Activated naive CD4-positive, alpha-beta T cell treated with Interleukin-2 at 50 U/mL for 16 hours (primary cell): Measurements from ENCODE around the gene TLE5.
"Not testable (repeated sequence)": the region's sequence is repeated elsewhere in the genome, so short reads cannot be mapped to it uniquely, and the experiment has no call there.

Experiments
- DNase-seq: peaks from one replicate; pipeline ENCODE4 v3.0.0-alpha.2; 2020

The TLE5 gene

DNA sequence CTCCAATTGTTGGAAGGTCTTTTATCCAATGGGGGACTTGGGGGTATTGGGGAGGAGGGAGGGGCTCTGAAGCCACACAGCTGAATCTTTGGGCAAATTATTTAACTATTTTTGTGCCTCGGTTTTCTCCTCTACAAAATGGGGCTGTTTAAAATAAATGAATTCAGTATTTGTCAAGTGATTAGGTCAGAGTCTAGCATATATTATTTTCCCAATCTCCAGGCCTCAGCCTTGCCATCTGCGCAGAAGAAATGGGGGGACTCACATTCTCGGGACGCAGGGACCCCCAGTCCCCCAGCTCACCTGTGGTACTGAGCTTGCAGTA is 1.5 kb downstream of the TLE5 start:
- no peak for DNase-seq

DNA sequence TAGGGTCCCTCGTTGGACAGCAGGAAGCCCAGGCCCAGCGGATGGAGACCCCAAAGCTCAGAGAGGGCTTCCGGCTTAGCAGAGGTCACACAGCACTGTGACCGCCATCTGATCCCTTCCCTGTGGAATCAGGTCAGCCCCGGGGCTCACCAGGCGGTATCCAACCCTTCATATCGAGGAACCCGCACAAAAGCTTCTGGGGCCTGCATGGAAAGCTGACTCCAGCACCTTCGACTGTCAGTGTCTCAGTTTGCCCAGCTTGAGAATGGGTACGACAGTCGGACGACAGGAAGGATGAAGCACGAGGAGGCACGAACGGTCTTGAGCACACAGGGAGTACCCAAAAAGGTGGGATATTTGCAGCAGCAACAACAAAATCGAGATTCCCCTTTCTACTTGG is 2.6 kb downstream of the TLE5 start:
- no peak for DNase-seq

DNA sequence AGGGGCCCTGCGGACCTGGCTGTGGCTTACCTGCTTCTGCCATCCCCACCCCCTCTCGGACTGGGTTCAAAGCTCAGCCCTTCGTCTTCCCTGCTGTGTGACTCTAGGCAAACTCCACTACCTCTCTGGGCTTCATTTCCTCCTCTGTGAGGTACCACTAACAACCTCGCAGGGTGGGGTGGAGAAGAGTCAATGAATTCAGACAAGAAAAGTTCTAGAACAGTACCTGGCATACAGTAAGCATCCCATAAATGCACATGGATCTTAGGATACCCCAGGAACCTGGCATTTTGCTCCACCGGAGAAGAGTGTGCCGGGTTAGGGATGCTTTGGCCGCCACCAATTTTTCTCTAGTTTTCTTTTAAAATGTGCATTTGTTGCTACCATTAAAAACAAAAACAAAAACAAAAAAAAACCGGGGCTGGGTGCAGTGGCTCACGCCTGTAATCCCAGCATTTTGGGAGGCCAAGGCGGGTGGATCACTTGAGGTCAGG is 3.4 kb downstream of the TLE5 start:
- DNase-seq, result no peak

DNA sequence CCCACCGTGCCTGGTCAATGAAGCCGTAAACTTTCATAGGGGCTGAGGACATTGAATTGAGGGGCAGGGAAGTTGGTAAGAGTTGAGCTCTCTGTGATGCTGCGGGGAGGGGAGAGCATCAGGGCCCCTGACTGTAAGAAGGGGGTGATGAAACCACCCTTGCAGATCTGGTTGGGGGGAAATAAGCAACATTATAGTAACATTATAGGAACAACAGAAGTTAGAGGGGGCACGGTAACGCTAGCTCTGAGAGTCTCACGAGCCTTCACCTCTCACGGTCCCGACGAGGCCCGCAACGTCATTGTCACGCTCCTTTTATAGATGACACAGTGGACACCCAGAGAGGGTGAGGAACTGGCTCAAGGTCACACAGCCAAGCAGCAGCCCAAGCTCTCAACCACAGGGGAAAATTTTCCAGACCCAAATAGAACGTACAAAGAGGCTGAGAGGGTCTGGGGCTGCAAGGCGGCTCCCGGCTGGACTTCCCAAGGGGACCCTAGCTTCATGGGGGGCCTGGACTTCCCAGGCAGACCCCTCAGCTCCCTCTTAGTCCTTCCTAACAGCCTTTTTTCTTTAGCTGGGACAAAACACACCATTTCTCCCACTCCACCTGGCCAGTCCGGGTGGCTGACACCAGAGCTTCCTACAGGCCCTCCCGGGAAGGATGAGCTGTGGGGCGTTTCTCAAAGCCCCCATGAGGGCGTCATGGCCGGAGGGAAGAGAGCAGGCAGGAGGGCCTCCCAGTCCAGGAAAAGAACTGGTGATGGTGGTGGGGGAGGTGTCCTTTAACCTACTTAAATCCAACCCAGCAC is 4.1 kb downstream of the TLE5 start:
- no peak for DNase-seq

DNA sequence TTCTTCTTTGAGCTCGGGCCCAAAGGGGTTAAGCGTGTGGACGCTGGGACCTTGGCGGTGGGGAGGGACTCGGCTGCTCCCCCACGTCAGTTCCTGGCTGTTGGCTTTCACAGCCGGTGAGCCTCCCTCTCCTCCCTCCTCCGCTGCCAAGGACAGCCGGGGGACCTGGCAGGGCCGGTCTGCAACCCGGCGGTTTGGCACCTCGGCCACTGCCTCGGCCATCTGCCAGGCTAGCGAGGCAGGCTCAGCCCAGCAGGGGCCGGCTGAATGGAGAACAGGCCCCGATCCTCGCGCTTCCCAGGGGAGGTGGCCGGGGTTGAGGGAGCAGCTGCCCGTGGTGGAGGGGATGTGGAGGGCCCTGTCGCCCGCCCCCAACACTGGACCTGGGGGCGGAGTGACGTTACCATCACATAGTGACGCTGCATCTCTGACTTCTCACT is 5.0 kb downstream of the TLE5 start:
- DNase-seq, result no peak

DNA sequence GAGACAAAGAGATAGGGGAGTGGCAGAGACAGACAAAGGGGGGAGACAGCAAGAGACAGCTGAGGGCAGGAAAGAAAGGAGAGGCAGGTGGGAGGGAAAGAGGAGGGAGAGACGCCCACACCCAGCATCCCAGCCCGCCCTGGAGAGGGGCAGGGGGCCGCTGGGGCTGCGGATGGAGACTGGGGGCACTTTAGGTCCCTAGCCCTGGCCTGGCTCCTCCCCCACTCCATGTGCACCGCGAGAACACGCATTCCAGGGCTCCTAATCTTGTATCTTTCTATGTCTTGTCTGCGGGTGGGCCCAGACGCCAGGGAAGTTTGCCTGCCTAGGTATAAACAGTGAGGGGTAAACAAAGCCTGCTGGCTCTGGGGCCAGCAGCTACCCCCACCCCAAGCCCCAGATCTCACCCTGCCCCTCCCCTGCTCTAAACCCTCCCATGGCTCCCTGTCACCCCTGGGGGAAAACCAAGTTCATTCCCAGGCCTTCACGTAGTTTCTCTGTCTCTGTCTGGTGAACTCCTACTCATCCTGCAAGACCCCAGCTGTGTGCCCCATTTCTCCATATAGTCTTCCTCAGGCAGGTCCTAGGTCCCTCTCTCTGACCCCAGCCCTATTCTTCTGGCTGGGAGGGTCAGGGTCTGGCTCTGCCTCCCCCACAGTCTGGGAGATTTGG is 5.7 kb downstream of the TLE5 start:
- DNase-seq, result no peak

DNA sequence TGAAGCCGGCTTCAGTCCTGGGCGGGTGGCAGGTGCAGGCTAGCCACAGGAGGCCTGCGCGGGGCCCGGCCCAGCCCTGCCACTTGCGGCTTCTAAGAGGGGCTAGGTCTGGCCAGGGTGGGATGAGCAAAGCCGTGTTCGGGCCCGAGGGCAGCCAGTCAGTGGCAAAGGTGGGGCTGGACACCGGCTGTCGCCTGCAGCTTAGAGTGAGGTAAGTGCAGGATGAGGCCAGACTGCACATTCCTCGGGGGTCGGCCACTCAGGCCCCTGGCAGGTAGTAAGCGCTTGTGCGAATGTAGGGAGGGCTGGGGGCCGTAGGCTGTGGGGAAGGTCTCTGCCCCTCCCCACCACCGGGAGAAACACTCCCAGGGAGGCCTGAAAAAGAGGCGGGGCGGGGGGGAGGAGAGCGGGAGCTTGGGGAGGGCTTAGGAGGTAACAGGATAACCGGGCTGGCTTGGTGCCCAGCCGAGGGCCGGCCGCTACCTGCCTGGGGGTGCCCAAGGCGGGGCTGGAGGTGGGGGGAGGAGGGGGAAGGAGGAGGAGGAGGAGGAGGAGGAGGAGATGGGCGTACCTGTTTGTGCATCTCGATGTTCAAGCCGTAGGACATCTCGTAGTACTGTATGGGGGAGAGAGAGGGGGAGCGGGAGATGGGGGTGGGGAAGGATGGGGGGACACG is 6.4 kb downstream of the TLE5 start:
- no peak for DNase-seq

DNA sequence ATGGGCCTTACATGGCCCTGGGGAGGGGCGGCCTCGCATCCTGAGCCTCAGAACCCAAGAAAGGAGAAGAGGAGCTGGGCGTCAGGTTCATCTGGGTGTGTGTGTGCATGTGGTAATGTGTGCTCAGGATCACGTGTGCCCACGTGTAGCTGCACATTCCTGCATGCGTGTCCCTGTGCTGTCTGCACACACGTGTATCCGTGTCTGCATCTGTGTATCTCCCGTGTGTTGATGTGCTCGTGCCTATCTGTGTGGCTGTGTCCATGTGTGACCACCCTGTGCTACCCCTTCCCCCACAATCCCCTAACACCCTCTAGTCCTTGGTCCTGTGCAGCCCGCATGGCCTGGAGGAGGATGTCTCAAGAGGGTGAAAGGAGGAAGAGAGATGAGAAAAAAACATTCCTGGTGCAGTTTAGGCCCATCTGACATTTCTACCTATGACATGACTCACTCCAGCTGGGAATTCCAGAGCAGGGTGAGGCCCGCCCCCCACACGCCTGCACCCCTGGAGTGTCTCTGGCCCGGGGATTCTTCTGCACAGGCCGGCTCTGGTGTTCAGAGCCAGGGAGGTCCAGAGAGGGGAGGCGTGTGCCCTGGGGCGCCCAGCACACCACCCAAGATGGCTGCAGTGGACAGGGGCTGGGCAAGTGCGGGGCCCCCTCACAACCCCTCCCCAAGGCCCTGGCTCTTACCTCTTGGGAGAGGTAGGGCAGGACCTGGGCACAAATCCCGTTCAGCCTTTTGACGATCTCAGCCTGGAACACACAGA is 7.1 kb downstream of the TLE5 start:
- DNase-seq, result no peak

DNA sequence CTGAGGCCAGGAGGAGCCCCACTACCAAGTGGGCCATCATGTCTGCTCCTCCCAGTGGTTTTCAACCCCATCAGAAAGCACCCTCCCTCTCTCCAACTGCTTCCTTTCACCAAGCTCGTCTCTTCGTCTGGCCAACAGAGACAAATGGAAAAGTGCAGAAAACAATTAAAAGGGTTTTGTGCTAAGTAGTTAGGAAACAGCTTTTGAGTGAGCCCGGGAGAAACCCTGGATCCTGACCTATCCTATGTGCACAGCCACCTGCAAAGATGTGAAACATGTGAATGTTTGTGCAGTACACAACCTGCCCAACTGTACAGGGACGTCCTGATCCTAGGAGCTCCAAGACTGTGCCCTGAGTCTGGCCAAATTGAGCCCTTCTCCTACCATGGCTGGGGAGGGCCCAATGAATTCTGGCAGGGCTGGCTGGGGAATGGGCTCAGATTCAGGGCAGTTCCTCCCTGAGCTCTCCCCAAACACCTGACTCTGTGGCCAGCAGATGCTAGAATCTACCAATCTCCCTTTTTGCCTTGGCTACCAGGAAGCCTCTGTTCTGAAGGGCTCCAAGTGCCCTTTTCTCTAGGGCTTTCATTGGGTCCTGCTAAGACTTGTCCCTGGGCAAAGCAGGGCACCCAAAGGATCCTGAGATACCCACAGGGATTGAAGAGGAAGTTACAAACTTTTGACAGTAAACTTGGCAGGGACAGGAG is 7.9 kb downstream of the TLE5 start:
- no peak for DNase-seq

DNA sequence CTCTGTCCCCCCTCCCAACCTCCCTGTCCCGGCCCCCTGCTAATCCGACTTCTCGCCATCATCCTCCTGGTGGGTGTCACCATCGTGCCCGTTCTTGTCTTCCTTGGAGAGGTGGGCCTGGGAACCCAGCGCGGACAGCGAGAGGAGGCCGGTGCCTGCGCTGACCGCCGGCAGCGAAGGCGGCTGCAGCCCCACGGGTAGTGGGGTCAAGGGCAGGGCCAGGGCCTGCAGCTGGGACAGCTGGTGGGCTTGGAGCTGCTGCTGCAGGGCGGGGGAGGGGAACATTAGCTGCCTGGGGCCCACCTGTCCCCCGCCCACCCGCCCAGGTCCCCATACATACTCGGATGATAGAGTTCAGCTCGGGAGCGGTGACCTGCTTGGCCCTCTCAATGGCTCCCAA is 8.5 kb downstream of the TLE5 start:
- no peak for DNase-seq

DNA sequence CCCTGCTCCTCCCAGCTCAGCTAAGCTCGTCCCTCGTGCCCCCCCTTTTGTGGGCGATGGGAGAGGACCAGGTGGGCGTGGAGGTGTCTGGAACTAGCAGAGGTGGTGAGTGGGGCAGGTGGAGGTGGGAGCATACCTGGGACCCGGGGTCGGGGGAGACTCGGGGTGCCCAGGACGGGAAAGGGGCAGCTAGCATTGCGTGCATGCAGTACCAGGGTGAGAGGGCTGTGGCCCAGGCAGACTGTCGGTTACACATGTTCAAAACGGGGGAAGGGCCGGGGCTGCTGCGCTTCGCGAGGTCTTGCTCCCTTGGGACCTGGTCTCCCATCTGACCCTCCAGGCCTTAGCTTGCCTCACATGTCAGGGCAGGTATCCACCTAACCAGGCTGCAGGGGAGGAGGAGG is 9.1 kb downstream of the TLE5 start:
- DNase-seq, result no peak

DNA sequence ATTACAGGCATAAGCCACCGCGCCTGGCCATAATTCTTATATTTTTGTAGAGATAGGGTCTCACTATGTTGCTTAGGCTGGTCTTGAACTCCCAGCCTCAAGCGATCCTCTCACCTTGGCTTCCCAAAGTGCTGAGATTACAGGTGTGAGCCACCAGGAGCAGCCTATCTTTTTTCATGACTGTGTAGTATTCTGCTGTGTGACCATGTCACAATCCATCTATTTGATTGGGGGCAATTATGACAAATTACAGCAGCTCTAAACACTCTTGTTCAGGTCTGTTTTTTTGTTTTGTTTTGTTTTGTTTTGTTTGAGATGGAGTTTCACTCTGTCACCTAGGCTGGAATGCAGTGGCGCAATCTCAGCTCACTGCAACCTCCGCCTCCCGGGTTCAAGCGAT is 12.3 kb downstream of the TLE5 start:
- not testable (repeated sequence) for DNase-seq

DNA sequence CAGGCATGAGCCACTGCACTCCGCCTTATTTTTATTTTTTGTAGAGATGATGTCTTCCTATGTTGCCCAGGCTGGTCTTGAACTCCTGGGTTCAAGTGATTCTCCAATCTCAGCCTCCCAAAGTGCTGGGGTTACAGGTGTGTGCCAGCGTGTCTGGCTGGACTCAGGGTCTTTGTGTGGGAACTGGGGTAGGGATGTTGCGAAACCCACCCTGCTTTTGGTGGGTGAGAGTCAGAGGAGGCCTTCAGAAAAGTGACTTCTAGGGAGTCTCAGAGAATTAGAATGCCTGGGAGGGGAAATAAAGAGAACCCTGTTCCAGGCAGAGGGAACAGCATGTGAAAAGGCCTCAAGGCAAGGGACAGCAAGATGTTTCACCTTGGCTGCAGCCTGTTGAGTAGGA is 13.2 kb downstream of the TLE5 start:
- no peak for DNase-seq

DNA sequence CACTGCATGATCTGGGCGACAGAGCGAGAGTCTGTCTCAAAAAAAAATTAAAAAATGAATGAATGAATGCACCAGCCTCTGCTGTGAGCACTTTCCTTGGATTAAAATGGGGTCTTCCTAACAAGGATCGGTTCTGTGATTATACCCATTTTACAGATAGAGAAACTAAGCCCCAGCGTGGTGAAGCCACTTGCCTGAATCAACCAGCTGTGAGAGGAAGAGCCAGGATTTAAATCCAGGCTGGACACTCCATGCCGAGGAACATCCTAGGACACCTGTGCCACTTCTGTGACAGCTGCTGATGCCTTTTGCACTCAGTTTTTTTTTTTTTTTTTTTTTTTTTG is 14.1 kb downstream of the TLE5 start:
- no peak for DNase-seq

DNA sequence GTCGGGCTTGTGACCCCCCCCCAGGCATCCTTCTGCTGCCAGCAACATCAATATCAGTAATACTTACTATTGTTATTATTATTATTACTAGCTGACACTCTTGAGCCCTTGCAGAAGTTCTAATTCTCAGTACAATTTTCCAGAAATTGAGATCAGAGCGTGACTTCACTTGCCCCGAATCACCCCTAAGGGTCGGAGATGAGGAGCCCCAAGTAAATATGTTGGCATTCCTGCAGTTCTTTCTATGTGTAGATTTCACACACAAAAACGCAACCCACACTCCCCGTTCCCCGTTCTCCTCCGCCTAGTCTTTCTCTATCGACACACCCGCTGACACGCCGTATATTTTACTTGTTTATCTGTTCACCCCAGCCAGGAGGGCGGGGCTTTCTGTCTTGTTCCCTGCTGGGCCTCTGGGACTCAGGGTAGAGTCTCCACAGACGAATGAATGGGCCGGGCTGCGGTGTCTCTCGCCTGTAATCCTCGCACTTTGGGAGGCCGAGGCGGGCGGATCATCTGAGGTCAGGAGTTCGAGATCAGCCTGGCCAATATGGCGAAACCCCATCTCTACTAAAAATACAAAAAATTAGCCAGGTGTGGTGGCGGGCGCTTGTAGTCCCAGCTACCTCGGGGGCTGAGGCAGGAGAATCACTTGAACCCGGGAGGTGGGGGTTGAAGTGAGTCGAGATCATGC is 14.7 kb downstream of the TLE5 start:
- DNase-seq, result peak; percentile 70

DNA sequence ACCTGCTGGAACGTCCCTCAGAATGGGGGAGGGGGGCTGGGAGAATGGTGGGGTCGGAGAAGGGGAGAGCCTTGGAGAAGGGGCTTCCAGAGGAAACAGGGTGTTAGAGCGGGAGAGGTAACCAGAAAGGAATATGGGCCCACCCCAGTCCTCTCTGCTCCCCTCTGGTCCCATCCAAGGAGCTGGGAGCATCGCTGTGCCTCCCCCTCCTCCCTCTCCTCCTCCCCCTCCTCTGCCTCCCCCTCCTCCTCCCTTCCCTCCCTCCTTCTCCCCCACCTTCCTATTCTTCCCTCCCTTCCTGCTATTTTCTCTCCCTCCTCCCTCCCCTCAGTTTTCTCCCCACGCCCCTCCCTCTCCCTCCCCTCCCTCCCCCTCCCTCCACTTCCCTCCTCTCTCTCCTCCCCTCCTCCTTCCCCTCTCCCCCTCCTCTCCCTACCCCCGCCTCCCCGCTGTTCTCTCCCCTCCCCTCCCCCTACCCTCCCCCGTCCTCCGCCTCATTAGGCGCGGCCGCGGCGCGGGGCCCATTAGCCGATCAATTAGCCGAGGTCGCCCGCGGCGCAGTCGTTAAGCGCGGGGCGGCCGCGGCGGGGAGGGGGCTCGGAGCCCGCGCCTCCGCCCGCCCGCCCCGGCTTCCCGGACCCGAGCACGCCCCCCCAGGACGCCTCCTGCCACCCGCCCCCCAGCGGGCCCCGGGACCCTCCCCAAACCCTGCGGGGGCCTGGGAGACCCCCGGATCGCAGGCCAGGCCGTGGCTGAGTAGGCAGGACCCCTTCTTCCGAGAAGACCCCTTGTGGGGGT is 15.4 kb downstream of the TLE5 start:
- no peak for DNase-seq

DNA sequence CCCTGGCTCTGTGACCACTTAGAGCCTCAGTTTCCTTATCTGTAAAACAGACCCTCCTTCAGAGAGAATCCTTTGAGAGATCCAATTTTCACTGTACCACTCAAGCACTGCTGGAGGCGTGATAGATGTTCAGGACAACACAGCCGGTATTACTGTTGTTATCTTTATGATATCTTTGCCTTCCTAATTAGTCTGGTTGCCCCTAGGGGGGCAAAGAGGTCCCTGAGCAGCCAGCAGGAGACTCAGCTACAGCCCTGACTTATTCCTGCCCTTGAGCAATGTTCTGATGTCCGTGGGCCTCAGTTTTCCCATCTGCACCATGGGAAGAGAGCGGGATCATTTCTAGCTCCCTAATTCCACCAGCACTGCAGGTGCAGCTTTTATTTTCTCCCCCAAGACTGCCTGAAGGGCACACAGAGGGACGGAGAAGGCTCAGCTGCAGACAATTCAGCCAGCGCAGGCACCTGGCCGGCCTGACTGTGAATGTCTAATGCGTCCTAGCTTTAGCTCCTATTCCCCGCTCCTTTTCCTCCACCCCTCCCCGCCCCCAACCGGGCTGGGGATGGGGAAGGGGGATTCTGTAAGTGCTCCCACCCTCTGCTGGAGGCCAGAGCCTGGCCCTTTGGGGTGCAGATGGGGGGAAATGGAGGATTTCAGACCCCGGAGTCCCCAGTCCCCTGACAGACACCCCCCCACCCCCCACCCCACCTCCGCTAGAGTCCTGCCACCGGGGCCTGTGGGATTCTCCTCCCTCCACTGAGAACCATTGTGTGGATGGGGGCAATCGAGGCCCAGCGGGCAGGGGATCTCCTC is 16.2 kb downstream of the TLE5 start:
- no peak for DNase-seq

DNA sequence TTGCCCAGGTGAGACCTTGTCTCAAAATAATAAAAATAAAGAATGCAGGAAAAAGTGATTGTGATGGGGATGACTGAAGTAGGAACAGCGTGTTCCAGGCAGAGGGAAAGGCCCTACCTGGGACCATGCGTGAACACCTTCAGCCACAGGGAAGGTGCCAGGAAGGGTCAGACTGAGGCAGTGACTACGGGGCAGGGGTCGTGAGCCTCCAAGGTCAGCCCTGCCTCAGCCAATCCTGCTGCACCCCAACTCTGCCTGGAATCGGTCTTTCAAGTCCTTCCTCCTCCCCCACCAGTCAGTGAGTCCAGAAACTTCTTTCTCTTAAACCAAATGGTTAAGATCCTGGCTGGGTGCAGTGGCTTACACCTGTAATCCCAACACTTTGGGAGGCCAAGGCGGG is 17.1 kb downstream of the TLE5 start:
- no peak for DNase-seq

DNA sequence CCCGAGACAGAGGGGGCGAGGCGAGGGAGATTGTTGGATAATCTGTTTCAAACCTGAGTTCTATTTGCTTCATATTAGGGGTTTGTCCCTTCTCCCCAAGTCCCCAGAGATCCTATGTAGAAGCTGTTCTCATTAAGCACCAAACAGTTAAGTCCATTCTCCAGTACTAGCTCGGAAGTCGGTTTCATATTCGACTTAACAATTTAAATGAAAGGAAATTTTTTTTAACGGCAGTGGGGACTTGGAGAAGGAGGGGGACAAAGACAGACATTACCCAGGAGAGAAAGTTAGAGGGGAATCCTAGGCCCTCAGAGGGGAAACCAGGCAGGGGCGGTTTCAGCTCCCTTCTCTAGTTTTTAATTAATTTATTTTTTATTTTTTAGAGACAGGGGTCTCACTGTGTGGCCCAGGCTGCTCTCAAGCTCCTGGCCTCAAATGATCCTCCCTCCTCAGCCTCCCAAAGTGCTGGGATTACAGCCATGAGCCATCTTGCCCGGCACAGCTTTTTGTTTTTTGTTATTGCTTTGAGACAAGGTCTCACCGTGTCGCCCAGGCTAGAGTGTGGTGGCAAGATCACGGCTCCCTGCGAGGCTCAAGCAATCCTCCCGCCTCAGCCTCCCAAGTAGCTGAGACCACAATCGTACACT is 19.6 kb downstream of the TLE5 start:
- DNase-seq, result no peak
